IPS DF 19.7 (cell line): Measurements from ENCODE around the gene GSE1.

Source experiments
- DNase-seq: peaks from one replicate; pipeline ENCODE4 v3.0.0-alpha.2; 2013; ENCODE audit warnings: low read depth, low spot score

The GSE1 gene

DNA sequence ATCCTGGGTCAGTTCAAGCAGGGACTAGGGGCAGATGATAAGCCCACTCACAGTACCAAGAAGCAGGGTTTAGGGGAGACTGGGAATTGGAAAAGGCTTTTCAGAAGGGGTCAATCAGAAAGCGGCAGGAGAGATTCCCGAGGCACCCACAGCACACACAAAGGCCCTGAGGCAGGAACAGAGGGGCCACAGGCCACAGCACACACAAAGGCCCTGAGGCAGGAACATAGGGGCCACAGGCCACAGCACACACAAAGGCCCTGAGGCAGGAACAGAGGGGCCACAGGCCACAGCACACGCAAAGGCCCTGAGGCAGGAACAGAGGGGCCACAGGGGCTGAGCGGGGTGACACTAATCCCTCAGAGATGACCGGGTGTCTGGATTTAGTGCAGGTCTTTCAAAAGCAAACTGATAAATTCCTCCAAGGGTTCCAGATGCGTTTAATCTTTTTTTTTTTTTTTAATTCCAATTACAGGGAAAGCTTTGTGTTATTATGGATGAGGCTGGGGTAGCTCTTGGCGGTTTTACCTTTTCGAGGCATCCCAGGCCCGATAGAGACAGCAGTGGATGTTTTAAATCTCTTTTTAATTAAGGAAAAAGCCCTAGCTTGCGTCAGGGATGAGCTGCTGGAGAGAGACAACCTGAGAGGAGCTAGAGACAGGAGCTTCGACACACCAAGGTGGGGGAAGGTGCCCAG is 106.6 kb downstream of the GSE1 start:
- DNase-seq = no peak

DNA sequence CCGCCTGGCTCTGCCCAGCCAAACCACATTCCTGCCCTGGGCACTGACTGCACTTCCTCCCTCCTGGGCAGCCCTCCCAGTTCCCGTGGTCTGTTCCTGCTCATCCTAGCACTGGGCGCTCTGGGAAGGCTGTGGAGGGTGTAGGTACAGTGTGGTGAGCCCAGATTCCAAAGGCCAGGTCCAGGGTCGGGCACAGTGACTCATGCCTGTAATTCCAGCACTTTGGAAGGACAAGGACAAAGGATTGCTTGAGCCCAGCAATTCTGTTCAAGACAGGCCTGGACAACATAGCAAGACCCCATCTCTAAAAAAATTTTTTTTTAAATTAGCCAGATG is 107.1 kb downstream of the GSE1 start:
- DNase-seq = no peak

DNA sequence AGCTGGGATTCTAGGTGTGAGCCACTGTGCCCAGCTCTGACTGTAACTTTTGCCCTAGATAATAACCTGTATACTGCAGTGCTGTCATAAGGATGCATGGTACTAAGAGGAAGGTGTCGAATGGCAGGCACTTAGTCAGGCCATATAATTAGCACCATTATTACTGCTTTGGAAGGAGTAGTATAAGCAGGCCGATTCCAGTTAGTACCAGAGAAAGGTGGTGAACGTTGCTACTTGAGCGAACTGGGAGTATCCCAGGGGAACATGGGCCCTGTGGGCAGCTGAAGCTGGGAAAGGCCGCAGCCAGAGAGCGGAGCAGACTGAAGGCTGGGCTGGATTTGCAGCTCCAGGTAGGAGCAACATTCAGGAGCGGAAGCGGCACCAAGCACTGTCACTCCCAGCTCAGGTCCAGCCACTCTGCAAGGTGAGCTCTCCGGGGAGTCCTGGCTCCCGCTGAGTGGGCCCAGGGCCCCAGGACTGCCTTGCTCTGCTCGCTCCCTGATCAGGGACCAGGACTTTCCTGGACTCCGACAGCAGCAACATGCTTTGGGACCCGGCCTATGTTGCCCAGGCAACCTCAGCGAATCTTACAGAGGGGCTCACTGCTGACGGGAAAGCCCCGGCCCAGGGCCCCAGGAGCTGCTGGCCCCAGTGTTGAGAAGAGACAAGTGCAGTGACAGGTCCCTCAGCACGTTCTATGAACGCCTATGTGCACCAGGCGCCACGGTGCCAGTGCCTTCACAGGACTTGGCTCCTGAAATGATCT is 109.2 kb downstream of the GSE1 start:
- DNase-seq = no peak

DNA sequence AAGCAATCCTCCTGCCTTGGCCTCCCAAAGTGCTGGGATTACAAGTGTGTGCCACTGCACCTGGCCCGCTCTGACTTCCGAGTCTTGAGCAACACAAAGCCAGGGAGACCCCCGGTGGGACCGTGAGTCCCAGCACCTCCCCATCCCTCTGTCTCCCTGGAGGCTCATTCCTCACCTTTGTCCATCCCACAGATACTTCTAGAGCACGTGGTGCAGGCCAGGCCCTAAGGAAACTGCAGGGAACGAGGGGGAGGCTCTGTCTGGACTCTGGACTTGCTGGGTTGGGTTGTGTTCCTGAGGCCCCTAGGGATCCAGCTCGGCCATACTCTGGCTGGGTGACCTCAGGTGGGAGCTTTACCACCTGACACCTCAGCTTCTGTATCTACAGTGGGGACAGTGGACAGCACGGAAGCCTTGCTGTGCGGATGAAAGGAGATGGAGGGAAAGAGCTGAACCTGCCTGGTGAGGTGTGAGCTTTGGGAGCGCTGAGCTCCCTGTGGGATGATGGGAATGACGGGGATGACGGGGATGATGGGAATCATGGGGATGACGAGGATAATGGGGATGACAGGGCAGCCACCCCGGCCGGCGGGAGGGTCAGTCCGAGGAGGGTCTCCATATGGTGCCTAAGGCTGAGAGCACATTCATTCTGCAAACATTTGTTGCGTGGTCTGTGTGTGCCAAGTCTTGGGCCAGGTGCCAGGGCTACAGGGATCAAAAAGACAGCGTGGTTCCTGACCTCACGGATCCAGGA is 111.2 kb downstream of the GSE1 start:
- DNase-seq = no peak

- no peak for DNase-seq
Observed at GRCh38 chr16:85724936-85725335, 111.8 kb downstream of the GSE1 start.
